AG09319 (cell line): Measurements from ENCODE around the gene RPL35A.

Experiments used
- DNase-seq: peaks from one replicate; pipeline ENCODE4 v3.0.0-alpha.2; 2010; ENCODE audit warnings: low read depth; ENCODE audit errors: extremely low read depth
- CTCF ChIP-seq: IDR thresholded peaks from 2 replicates; pipeline ENCODE4 v1.5.1; 2011; ENCODE audit warnings: low read depth, mild to moderate bottlenecking, inconsistent platforms, low read length, moderate library complexity

Gene RPL35A

GRCh38 chr3:197942956-197943556, 6.9 kb upstream of the RPL35A start:
- peak; percentile 84 for TF ChIP-seq CTCF
- DNase-seq = no peak

GRCh38 chr3:197949191-197949777, 706 bp upstream of the RPL35A start:
- TF ChIP-seq CTCF = no peak
- no peak for DNase-seq

- DNase-seq = no peak
- TF ChIP-seq CTCF = no peak
Observed at GRCh38 chr3:197950677-197951061, 679 bp downstream of the RPL35A start.

- no peak for DNase-seq
- no peak for TF ChIP-seq CTCF
Observed at GRCh38 chr3:197951392-197951990, 1.5 kb downstream of the RPL35A start.

GRCh38 chr3:197952440-197952839, 2.5 kb downstream of the RPL35A start:
- no peak for TF ChIP-seq CTCF
- DNase-seq = no peak

GRCh38 chr3:197953325-197953724, 3.3 kb downstream of the RPL35A start:
- DNase-seq = no peak

More at GRCh38 chr3:197953325-197953724, 3.3 kb downstream of the RPL35A start:
- TF ChIP-seq CTCF = no peak
